Immature natural killer cell (primary cell): ENCODE results near the gene FAM13B. TPM values are rescaled to one million over a fixed set of nuclear protein-coding genes. Genes with fewer than 3 reads are reported as not detected.

Source experiments
- DNase-seq, 3 donors: peaks; one replicate each; pipeline ENCODE4 v3.0.0; 2022; ENCODE audit warnings: mixed read lengths in 1 of 3
- H3K27ac Mint-ChIP-seq, 6 donors: one replicate each; pipeline ENCODE4 v1.8.0; 2020; ENCODE audit warnings: mixed read lengths in 6 of 6, mild to moderate bottlenecking in 5 of 6, inconsistent platforms in 4 of 6, moderate library complexity in 3 of 6
- H3K27me3 Mint-ChIP-seq, 3 donors: one replicate each; pipeline ENCODE4 v1.8.0; 2020 to 2021; ENCODE audit warnings: low read depth in 3 of 3, mild to moderate bottlenecking in 3 of 3, mixed read lengths in 3 of 3, moderate library complexity in 3 of 3, inconsistent platforms in 1 of 3
- H3K36me3 Mint-ChIP-seq, 3 donors: one replicate each; pipeline ENCODE4 v1.8.0; 2020; ENCODE audit warnings: mixed read lengths in 3 of 3, inconsistent platforms in 2 of 3, mild to moderate bottlenecking in 2 of 3
- H3K4me1 Mint-ChIP-seq, 2 donors: one replicate each; pipeline ENCODE4 v1.8.0; 2020; ENCODE audit warnings: inconsistent platforms in 2 of 2, mild to moderate bottlenecking in 2 of 2, mixed read lengths in 2 of 2, moderate library complexity in 1 of 2
- H3K4me3 Mint-ChIP-seq, 5 donors: one replicate each; pipeline ENCODE4 v1.8.0; 2020; ENCODE audit warnings: mild to moderate bottlenecking in 5 of 5, mixed read lengths in 5 of 5, inconsistent platforms in 3 of 5, moderate library complexity in 3 of 5
- H3K9me3 Mint-ChIP-seq, 6 donors: one replicate each; pipeline ENCODE4 v1.8.0; 2020; ENCODE audit warnings: mild to moderate bottlenecking in 6 of 6, mixed read lengths in 6 of 6, inconsistent platforms in 4 of 6, moderate library complexity in 3 of 6
- polyA plus RNA-seq, 3 donors: library from polyadenylated mRNA; unstranded; fragments of 300-500 nt; fragmentation: Illumina TruSeq; gene quantifications; one replicate each; pipeline ENCODE4 v1.2.3, GENCODE V29; 2021

Gene FAM13B
- polyA plus RNA-seq, 3 donors from 2014 or later, result 8.8 to 38.1 (median 24.0) TPM

- no peak overlapping the region for H3K4me3 Mint-ChIP-seq
- peak overlapping the region in 1 of 6 donors; percentile 45 for H3K27ac Mint-ChIP-seq
- H3K4me1 Mint-ChIP-seq, result no peaks in the 10 kb centered on the region
- peaks cover 22 to 47% (median 27%) of the 10 kb centered on the region in 3 donors for H3K36me3 Mint-ChIP-seq
- no peak for DNase-seq
- H3K27me3 Mint-ChIP-seq, result peaks cover 0 to 3% (median 0%) of the 10 kb centered on the region in 3 donors
- H3K9me3 Mint-ChIP-seq, result no peaks in the 10 kb centered on the region
Measured at GRCh38 chr5:137937994-137938750, 94.7 kb downstream of the FAM13B start.

GRCh38 chr5:137935694-137936093 lies 97.2 kb downstream of the FAM13B start:
- Mint-ChIP-seq H3K4me1 (no peaks in the 10 kb centered on the region), H3K27ac (peak overlapping the region in 3 of 6 donors; percentile 16 to 67 (median 51)), H3K36me3 (peaks cover 8 to 26% (median 17%) of the 10 kb centered on the region in 3 donors), H3K9me3 (no peaks in the 10 kb centered on the region), H3K27me3 (peaks cover 0 to 3% (median 0%) of the 10 kb centered on the region in 3 donors), H3K4me3 (no peak overlapping the region)
- no peak for DNase-seq

- H3K4me3 Mint-ChIP-seq, result no peak overlapping the region
- no peaks in the 10 kb centered on the region for H3K4me1 Mint-ChIP-seq
- H3K27ac Mint-ChIP-seq, result peak overlapping the region in 5 of 6 donors; percentile 8 to 70 (median 51)
- H3K9me3 Mint-ChIP-seq, result no peaks in the 10 kb centered on the region
- peaks cover 8 to 22% (median 17%) of the 10 kb centered on the region in 3 donors for H3K36me3 Mint-ChIP-seq
- DNase-seq, result no peak
- H3K27me3 Mint-ChIP-seq, result peaks cover 0 to 3% (median 0%) of the 10 kb centered on the region in 3 donors
Measured at GRCh38 chr5:137935190-137935589, 97.7 kb downstream of the FAM13B start.

GRCh38 chr5:137933491-137933911 lies 99.4 kb downstream of the FAM13B start:
- Mint-ChIP-seq H3K27me3 (peaks cover 0 to 3% (median 0%) of the 10 kb centered on the region in 3 donors), H3K27ac (peak overlapping the region in 1 of 6 donors; percentile 52), H3K9me3 (no peaks in the 10 kb centered on the region), H3K4me3 (no peak overlapping the region), H3K36me3 (peaks cover 0 to 12% (median 9%) of the 10 kb centered on the region in 3 donors), H3K4me1 (no peaks in the 10 kb centered on the region)
- DNase-seq, result no peak

GRCh38 chr5:137932800-137933199 lies 100.1 kb downstream of the FAM13B start:
- Mint-ChIP-seq H3K9me3 (no peaks in the 10 kb centered on the region), H3K27ac (peak overlapping the region in 1 of 6 donors; percentile 57), H3K4me1 (no peaks in the 10 kb centered on the region), H3K36me3 (peaks cover 0 to 12% (median 9%) of the 10 kb centered on the region in 3 donors), H3K4me3 (no peak overlapping the region), H3K27me3 (peaks cover 0 to 3% (median 0%) of the 10 kb centered on the region in 3 donors)
- no peak for DNase-seq

DNA sequence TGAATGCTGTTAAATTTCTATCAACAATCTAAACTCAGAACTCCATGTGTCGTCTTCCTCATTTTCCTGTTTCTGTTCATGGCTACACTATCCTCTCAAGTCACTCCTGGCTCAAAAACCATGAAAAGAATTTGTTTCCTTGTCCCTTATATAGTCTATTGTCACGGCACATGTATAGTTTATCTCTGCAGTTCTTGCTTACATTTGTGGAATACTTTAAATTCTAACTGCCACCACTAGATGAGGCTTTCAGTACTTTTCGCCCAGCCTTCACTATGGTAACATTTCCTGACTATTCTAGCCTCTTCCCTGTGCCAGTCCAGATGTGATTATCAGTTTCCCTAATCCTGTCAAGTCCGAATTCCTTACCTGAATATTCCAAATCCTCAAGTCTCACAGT lies 109.0 kb downstream of the FAM13B start:
- Mint-ChIP-seq H3K27me3 (no peaks in the 10 kb centered on the region), H3K36me3 (peaks cover 0 to 13% (median 0%) of the 10 kb centered on the region in 3 donors), H3K27ac (no peak overlapping the region), H3K9me3 (no peaks in the 10 kb centered on the region), H3K4me1 (no peaks in the 10 kb centered on the region), H3K4me3 (no peak overlapping the region)
- no peak for DNase-seq

GRCh38 chr5:137921931-137922330 lies 110.9 kb downstream of the FAM13B start:
- no peaks in the 10 kb centered on the region for H3K4me1 Mint-ChIP-seq
- H3K36me3 Mint-ChIP-seq, result peaks cover 0 to 3% (median 1%) of the 10 kb centered on the region in 3 donors
- H3K9me3 Mint-ChIP-seq, result peaks cover 0 to 7% (median 7%) of the 10 kb centered on the region in 6 donors
- no peak overlapping the region for H3K4me3 Mint-ChIP-seq
- DNase-seq, result no peak
- H3K27me3 Mint-ChIP-seq, result peaks cover 0 to 7% (median 3%) of the 10 kb centered on the region in 3 donors
- no peak overlapping the region for H3K27ac Mint-ChIP-seq

DNA sequence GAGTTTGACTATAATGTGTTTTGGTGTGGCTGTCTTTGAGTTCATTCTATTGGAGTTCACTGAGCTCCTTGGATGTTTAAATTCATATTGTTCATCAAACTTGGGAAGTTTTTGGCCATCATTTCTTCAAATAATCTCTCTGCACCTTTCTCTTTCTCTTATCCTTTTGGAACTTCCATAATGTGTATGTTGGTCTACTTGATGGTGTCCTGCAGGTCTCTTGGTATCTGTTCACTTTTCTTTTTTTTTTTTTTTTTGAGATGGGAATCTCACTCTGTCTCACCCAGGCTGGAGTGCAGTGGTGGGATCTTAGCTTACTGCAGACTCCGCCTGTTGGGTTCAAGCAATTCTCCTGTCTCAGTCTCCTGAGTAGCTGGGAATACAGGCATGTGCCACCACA lies 116.0 kb downstream of the FAM13B start:
- DNase-seq, result no peak
- Mint-ChIP-seq H3K36me3 (peaks cover 0 to 11% (median 3%) of the 10 kb centered on the region in 3 donors), H3K27ac (no peak overlapping the region), H3K4me1 (no peaks in the 10 kb centered on the region), H3K4me3 (no peak overlapping the region), H3K27me3 (peaks cover 2 to 21% (median 11%) of the 10 kb centered on the region in 3 donors), H3K9me3 (peaks cover 13 to 29% (median 25%) of the 10 kb centered on the region in 6 donors)

GRCh38 chr5:137914758-137915157 lies 118.1 kb downstream of the FAM13B start:
- Mint-ChIP-seq H3K36me3 (peaks cover 0 to 11% (median 3%) of the 10 kb centered on the region in 3 donors), H3K27ac (no peak overlapping the region), H3K27me3 (peaks cover 2 to 24% (median 13%) of the 10 kb centered on the region in 3 donors), H3K4me3 (no peak overlapping the region), H3K4me1 (no peaks in the 10 kb centered on the region), H3K9me3 (peaks cover 13 to 29% (median 25%) of the 10 kb centered on the region in 6 donors)
- DNase-seq, result no peak

DNA sequence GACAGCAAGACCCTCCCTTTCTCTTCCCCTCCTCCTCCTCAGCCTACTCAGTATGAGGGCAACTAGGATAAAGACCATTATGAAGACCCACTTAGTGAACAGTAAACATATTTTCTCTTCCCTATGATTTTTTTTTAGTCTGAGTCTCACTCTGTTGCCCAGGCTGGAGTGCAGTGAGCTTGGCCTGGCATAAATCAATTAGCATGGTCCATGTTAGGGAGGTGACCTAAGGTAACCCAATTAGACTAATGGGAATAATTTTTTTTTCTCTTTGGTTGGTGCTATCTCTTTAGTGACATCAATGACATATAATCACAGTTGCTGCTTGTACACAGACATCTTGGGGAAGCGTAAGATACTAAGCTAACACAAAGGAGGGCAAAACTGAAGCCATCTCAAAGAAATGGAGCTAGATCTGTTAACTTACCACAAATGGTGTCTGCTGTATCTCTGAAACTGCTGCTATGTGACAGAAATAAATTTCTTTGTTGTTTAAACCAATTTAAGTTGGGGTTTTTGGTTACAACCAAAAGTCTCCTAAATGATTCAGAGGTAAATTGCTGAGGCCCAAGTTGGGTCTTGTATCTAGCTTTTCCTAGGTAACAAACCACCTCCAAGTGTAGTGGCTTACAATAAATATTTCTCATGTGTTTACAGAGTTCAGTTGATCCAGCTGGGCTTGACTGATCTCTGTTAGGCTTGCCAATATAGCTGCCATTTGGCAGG lies 130.3 kb downstream of the FAM13B start:
- no peak overlapping the region for H3K4me3 Mint-ChIP-seq
- no peaks in the 10 kb centered on the region for H3K4me1 Mint-ChIP-seq
- H3K27ac Mint-ChIP-seq, result no peak overlapping the region
- peaks cover 0 to 3% (median 0%) of the 10 kb centered on the region in 3 donors for H3K36me3 Mint-ChIP-seq
- H3K9me3 Mint-ChIP-seq, result no peaks in the 10 kb centered on the region
- peaks cover 0 to 2% (median 0%) of the 10 kb centered on the region in 3 donors for H3K27me3 Mint-ChIP-seq
- DNase-seq, result no peak

GRCh38 chr5:137901011-137901817 lies 131.7 kb downstream of the FAM13B start:
- no peak for DNase-seq
- no peaks in the 10 kb centered on the region for H3K4me1 Mint-ChIP-seq
- no peak overlapping the region for H3K27ac Mint-ChIP-seq
- H3K9me3 Mint-ChIP-seq, result no peaks in the 10 kb centered on the region
- H3K27me3 Mint-ChIP-seq, result peaks cover 0 to 2% (median 0%) of the 10 kb centered on the region in 3 donors
- peak overlapping the region in 1 of 5 donors; percentile 19 for H3K4me3 Mint-ChIP-seq
- peaks cover 0 to 3% (median 0%) of the 10 kb centered on the region in 3 donors for H3K36me3 Mint-ChIP-seq

- Mint-ChIP-seq H3K9me3 (no peaks in the 10 kb centered on the region), H3K27me3 (peaks cover 0 to 3% (median 2%) of the 10 kb centered on the region in 3 donors), H3K4me3 (no peak overlapping the region), H3K36me3 (peaks cover 0 to 3% (median 0%) of the 10 kb centered on the region in 3 donors), H3K4me1 (no peaks in the 10 kb centered on the region), H3K27ac (no peak overlapping the region)
- no peak for DNase-seq
Measured at GRCh38 chr5:137899493-137899892, 133.4 kb downstream of the FAM13B start.

GRCh38 chr5:137896560-137896959 lies 136.3 kb downstream of the FAM13B start:
- Mint-ChIP-seq H3K36me3 (no peaks in the 10 kb centered on the region), H3K27me3 (peaks cover 0 to 3% (median 0%) of the 10 kb centered on the region in 3 donors), H3K27ac (no peak overlapping the region), H3K4me3 (no peak overlapping the region), H3K9me3 (no peaks in the 10 kb centered on the region), H3K4me1 (no peaks in the 10 kb centered on the region)
- no peak for DNase-seq
